GM19468 (cell line): Measurements from ENCODE around the gene C22orf42.
"Not testable (repeated sequence)": the region's sequence is repeated elsewhere in the genome, so short reads cannot be mapped to it uniquely, and the experiment has no call there.

Experiments used
- ATAC-seq: cut with Tn5 transposase; IDR thresholded peaks from one replicate; pipeline ENCODE4 v1.9.1; 2021; ENCODE audit warnings: mild to moderate bottlenecking, moderate library complexity, moderate number of reproducible peaks; ENCODE audit not compliant: unreplicated experiment; ENCODE audit errors: extremely low read depth

The C22orf42 gene

GRCh38 chr22:32158712-32159533 lies at the start of gene C22orf42:
C22orf42 (minus strand) TSS chr22:32159303; CDS start chr22:32159215, 88 bp downstream.
- no peak for ATAC-seq

- no peak for ATAC-seq
These were observed 49.6 kb upstream of the C22orf42 start for GRCh38 chr22:32208681-32209080.

- ATAC-seq = no peak
These were observed 48.9 kb upstream of the C22orf42 start for GRCh38 chr22:32207971-32208480.

GRCh38 chr22:32206774-32207758 lies 48.0 kb upstream of the C22orf42 start:
- no peak for ATAC-seq

GRCh38 chr22:32205974-32206773 lies 47.1 kb upstream of the C22orf42 start:
- no peak for ATAC-seq

- ATAC-seq = no peak
These were observed 46.0 kb upstream of the C22orf42 start, which contains the start of gene RFPL2 for GRCh38 chr22:32204856-32205722. RFPL2 (minus strand) TSS chr22:32205073; CDS start chr22:32202451, 2,622 bp downstream.

GRCh38 chr22:32204040-32204855 lies 45.1 kb upstream of the C22orf42 start:
- ATAC-seq = no peak

GRCh38 chr22:32203181-32204039 lies 44.3 kb upstream of the C22orf42 start:
- ATAC-seq = no peak

GRCh38 chr22:32202539-32203180 lies 43.6 kb upstream of the C22orf42 start:
- ATAC-seq = no peak

- no peak for ATAC-seq
These were observed 43.0 kb upstream of the C22orf42 start for GRCh38 chr22:32202161-32202538.

- ATAC-seq = no peak
These were observed 41.6 kb upstream of the C22orf42 start for GRCh38 chr22:32200752-32201151.

GRCh38 chr22:32199961-32200360 lies 40.9 kb upstream of the C22orf42 start:
- ATAC-seq = no peak

GRCh38 chr22:32199341-32199740 lies 40.2 kb upstream of the C22orf42 start:
- no peak for ATAC-seq

GRCh38 chr22:32197553-32198226 lies 38.6 kb upstream of the C22orf42 start:
- not testable (repeated sequence) for ATAC-seq

GRCh38 chr22:32195900-32196299 lies 36.8 kb upstream of the C22orf42 start:
- not testable (repeated sequence) for ATAC-seq

GRCh38 chr22:32193346-32193745 lies 34.2 kb upstream of the C22orf42 start:
- ATAC-seq = not testable (repeated sequence)
